ENCODE results near the gene DHX58.

- TF ChIP-seq POLR2A (IDR thresholded peaks at IDR 0.05): no peak
- TF ChIP-seq, protein P1, sequence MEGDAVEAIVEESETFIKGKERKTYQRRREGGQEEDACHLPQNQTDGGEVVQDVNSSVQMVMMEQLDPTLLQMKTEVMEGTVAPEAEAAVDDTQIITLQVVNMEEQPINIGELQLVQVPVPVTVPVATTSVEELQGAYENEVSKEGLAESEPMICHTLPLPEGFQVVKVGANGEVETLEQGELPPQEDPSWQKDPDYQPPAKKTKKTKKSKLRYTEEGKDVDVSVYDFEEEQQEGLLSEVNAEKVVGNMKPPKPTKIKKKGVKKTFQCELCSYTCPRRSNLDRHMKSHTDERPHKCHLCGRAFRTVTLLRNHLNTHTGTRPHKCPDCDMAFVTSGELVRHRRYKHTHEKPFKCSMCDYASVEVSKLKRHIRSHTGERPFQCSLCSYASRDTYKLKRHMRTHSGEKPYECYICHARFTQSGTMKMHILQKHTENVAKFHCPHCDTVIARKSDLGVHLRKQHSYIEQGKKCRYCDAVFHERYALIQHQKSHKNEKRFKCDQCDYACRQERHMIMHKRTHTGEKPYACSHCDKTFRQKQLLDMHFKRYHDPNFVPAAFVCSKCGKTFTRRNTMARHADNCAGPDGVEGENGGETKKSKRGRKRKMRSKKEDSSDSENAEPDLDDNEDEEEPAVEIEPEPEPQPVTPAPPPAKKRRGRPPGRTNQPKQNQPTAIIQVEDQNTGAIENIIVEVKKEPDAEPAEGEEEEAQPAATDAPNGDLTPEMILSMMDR (IDR thresholded peaks at IDR 0.05): no peak
Observed at GRCh38 chr17:42135664-42136653, 23.4 kb upstream of the DHX58 start.
